ENCODE data around the gene RHOXF2.
"Not testable (repeated sequence)": the region's sequence is repeated elsewhere in the genome, so short reads cannot be mapped to it uniquely, and the experiment has no call there.

DNA sequence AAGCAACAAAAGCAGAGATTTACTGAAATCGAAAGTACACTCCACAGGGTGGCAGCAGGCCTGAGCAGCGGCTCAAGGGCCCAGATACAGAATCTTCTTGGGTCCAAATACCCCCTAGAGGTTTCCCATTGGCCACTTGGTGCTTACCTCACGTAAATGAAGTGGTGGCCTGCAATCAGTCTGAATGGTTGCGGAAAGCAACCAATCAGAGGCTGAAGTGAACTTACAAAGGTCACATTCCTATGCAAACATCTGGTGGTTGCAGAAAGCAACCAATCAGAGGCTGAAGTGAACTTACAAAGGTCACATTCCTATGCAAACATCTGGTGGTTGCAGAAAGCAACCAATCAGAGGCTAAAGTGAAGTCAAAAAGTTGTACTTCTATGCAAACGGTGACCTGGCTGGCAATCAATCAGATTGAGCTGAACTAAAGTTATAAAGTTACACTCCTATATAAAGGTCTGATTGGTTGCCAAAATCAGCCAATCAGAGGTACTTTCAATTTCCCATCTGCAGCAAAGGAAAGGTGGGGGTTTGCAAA, 30.0 kb upstream of the RHOXF2 start:
- TF ChIP-seq CTCF (IDR thresholded peaks at IDR 0.05 in 8 of 11, conservative IDR thresholded peaks at IDR 0.05 in 3 of 11); POLR2A (IDR thresholded peaks at IDR 0.05): not testable (repeated sequence)

Measured in spleen (tissue), 7 donors.